IMR-90 (cell line): Measurements from ENCODE around the gene TSPYL4. TPM values are rescaled to one million over a fixed set of nuclear protein-coding genes. Genes with fewer than 3 reads are reported as not detected.

Experiments used
- ATAC-seq: fragments of 200-7000 bp; cut with Tn5 transposase; 2 replicates; pipeline ENCODE4 v1.9.1; 2020; ENCODE audit warnings: low read depth, mild to moderate bottlenecking, moderate library complexity
- BruUV-seq: library from RNA; stranded (reverse); fragments of 400-500 nt; replicated peaks from 2 replicates; lab custom pipeline; 2021; lab: Mats Ljungman, UMichigan
- CTCF ChIA-PET: fragments of 300-600 bp; formaldehyde crosslinking; extraction: SDS; loops from one replicate; lab custom pipeline; 2021; ENCODE audit warnings: antibody characterized with exemption; lab: Yijun Ruan, JAX
- POLR2A ChIA-PET: fragments of 300-600 bp; sonication (Branson Sonifier 250); formaldehyde crosslinking; loops from one replicate; lab custom pipeline; 2022; ENCODE audit warnings: antibody characterized with exemption; ENCODE audit not compliant: unreplicated experiment; lab: Charles Lee
- DNase-seq: peaks from one replicate; pipeline ENCODE4 v3.0.0; 2013
- H2AFZ ChIP-seq: replicated peaks from 2 replicates; pipeline ENCODE3; 2013; ENCODE audit warnings: low read length, mild to moderate bottlenecking; ENCODE audit not compliant: poor library complexity
- H2AK5ac ChIP-seq: 2 replicates; pipeline ENCODE4 v1.6.1; 2013; ENCODE audit warnings: low read depth, low read length, inconsistent platforms
- H2AK9ac ChIP-seq: replicated peaks from 2 replicates; pipeline ENCODE3; 2013; ENCODE audit warnings: mild to moderate bottlenecking, low read depth, low read length, moderate library complexity; ENCODE audit not compliant: poor library complexity
- H2BK120ac ChIP-seq: 2 replicates; pipeline ENCODE4 v1.6.1; 2013; ENCODE audit warnings: low read depth, low read length, inconsistent platforms
- H2BK15ac ChIP-seq: 3 replicates; pipeline ENCODE4 v1.6.1; 2013; ENCODE audit warnings: low read depth, low read length, inconsistent platforms
- H2BK20ac ChIP-seq: 2 replicates; pipeline ENCODE4 v1.6.1; 2013; ENCODE audit warnings: low read depth, mild to moderate bottlenecking, inconsistent platforms, low read length, moderate library complexity
- H2BK5ac ChIP-seq: 2 replicates; pipeline ENCODE4 v1.6.1; 2013; ENCODE audit warnings: mild to moderate bottlenecking, low read depth, low read length, inconsistent platforms; ENCODE audit not compliant: poor library complexity, severe bottlenecking
- H3K14ac ChIP-seq: replicated peaks from 2 replicates; pipeline ENCODE4 v1.6.1; 2013; ENCODE audit warnings: low read depth, low read length, inconsistent platforms
- H3K18ac ChIP-seq: 2 replicates; pipeline ENCODE4 v1.6.1; 2013; ENCODE audit warnings: low read depth, low read length, control low read depth
- H3K23ac ChIP-seq: 2 replicates; pipeline ENCODE4 v1.6.1; 2013; ENCODE audit warnings: low read depth, low read length, inconsistent platforms
- H3K27ac ChIP-seq: 2 replicates; pipeline ENCODE4 v1.5.1; 2013; ENCODE audit warnings: mild to moderate bottlenecking, control low read depth, low read length; ENCODE audit not compliant: insufficient read depth
- H3K27me3 ChIP-seq: 2 replicates; pipeline ENCODE4 v1.6.1; 2013; ENCODE audit warnings: low read length; ENCODE audit not compliant: control insufficient read depth, insufficient read depth
- H3K36me3 ChIP-seq: 2 replicates; pipeline ENCODE4 v1.6.1; 2013; ENCODE audit warnings: low read length, mixed read lengths; ENCODE audit not compliant: control insufficient read depth, insufficient read depth
- H3K4ac ChIP-seq: 2 replicates; pipeline ENCODE4 v1.6.1; 2013; ENCODE audit warnings: low read depth, low read length, inconsistent platforms
- H3K4me1 ChIP-seq: 2 replicates; pipeline ENCODE4 v1.6.1; 2013; ENCODE audit warnings: low read length, mixed read lengths; ENCODE audit not compliant: control insufficient read depth, insufficient read depth
- H3K4me2 ChIP-seq: 2 replicates; pipeline ENCODE4 v1.6.1; 2013; ENCODE audit warnings: low read depth, mild to moderate bottlenecking, control low read depth, low read length, moderate library complexity
- H3K4me3 ChIP-seq: 2 replicates; pipeline ENCODE4 v1.5.1; 2013; ENCODE audit warnings: low read depth, mild to moderate bottlenecking, control low read depth, low read length, moderate library complexity; ENCODE audit not compliant: insufficient read depth
- H3K56ac ChIP-seq: 2 replicates; pipeline ENCODE4 v1.6.1; 2013; ENCODE audit warnings: low read length, inconsistent platforms; ENCODE audit not compliant: insufficient read depth; ENCODE audit errors: extremely low read depth
- H3K79me1 ChIP-seq, 2 experiments: 2 replicates each; pipeline ENCODE4 v1.6.1; 2013; ENCODE audit warnings: low read length in 2 of 2, inconsistent platforms in 1 of 2, low read depth in 1 of 2
- H3K9ac ChIP-seq: 2 replicates; pipeline ENCODE4 v1.6.1; 2013; ENCODE audit warnings: low read depth, low read length, control low read depth
- H3K9me1 ChIP-seq: 2 replicates; pipeline ENCODE4 v1.6.1; 2013; ENCODE audit warnings: low read length, inconsistent platforms; ENCODE audit not compliant: insufficient read depth
- H3K9me3 ChIP-seq: 2 replicates; pipeline ENCODE4 v1.6.1; 2013; ENCODE audit warnings: low read length; ENCODE audit not compliant: control insufficient read depth, insufficient read depth
- H4K20me1 ChIP-seq: 2 replicates; pipeline ENCODE4 v1.6.1; 2013; ENCODE audit warnings: low read length, inconsistent platforms; ENCODE audit not compliant: insufficient read depth
- H4K5ac ChIP-seq: 2 replicates; pipeline ENCODE4 v1.6.1; 2013; ENCODE audit warnings: mild to moderate bottlenecking, low read depth, low read length, control low read depth
- H4K8ac ChIP-seq, 2 experiments: 2 replicates each; pipeline ENCODE4 v1.6.1; 2013; ENCODE audit warnings: low read depth in 2 of 2, low read length in 2 of 2, control low read depth in 1 of 2, inconsistent platforms in 1 of 2
- H4K91ac ChIP-seq: 2 replicates; pipeline ENCODE4 v1.6.1; 2013; ENCODE audit warnings: low read depth, low read length, inconsistent platforms; ENCODE audit not compliant: insufficient read depth
- CEBPB ChIP-seq: IDR thresholded peaks from 2 replicates; pipeline ENCODE4 v1.6.1; 2012; ENCODE audit warnings: low read depth, low read length, improper control_type of control experiment
- FOS ChIP-seq: fragments of 150-350 bp; IDR thresholded peaks from 2 replicates; pipeline ENCODE4 v1.6.1; 2016; ENCODE audit warnings: low read depth, low read length
- MAFK ChIP-seq: IDR thresholded peaks from 2 replicates; pipeline ENCODE4 v1.6.1; 2012; ENCODE audit warnings: low read depth, low read length, improper control_type of control experiment
- WGBS, 2 experiments: methylation state at CpG; one replicate each; pipeline versions ENCODE4 v1.1.5 to v1.1.7; 2013; ENCODE audit warnings: missing lambda C conversion rate in 2 of 2; ENCODE audit not compliant: insufficient read length in 1 of 2; ENCODE audit errors: extremely low coverage in 2 of 2; 5-methylcytosine and 5-hydroxymethylcytosine counted together
- dilution Hi-C: fragments of 300-500 bp; cut with HindIII; formaldehyde crosslinking; loops from one replicate; pipeline ENCODE4 v1.14.3; 2018; ENCODE audit warnings: low sequenced_read_pairs; ENCODE audit not compliant: unreplicated experiment
- in situ Hi-C: fragments of 300-500 bp; cut with MboI; formaldehyde crosslinking; loops from 3 replicates; pipeline ENCODE4 v1.14.3; 2019; ENCODE audit warnings: low sequenced_read_pairs, inconsistent platforms, mixed read lengths
- intact Hi-C: fragments of 100-400 bp; cut with micrococcal nuclease; formaldehyde crosslinking; loops from 2 replicates; pipeline ENCODE4 v1.10.0; 2022
- polyA plus RNA-seq, 3 experiments: library from polyadenylated mRNA; depleted of rRNA; stranded (reverse); fragments of >200 nt; gene quantifications; 2 replicates each; pipeline ENCODE4 v1.2.3, GENCODE V29; 2012; ENCODE audit warnings: low replicate concordance in 1 of 3
- total RNA-seq: library from RNA; depleted of rRNA; stranded (reverse); fragments of >200 nt; gene quantifications from 2 replicates; pipeline ENCODE4 v1.2.3, GENCODE V29; 2012
- TF ChIP-seq, protein P1 (sequence below): conservative IDR thresholded peaks from 2 replicates; pipeline ENCODE4 v1.5.1; 2012; ENCODE audit warnings: mild to moderate bottlenecking, low read depth, low read length, improper control_type of control experiment

TSPYL4 gene
- total and polyA plus RNA-seq, 2 of the 4 experiments (the other 2 are of a cell fraction), result 22.0 to 29.9 TPM

DNA sequence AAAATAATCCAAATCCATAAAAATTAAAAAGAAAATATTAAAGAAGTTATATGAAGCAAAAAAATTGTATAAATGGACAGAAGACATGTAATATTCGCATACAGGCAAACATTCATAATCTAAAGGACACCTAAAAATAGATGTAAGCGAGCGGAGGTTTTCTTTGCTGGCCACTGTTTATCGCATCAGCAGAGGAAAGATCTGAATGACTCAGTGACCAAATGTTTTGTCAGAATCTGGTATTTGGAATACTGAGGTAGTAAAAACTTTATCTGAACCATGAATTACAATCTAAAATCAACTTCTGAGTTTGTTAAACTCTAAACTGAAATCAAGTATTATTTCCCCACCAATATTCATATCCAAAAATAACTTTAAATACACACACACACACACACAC lies 7.8 kb downstream of the TSPYL4 start:
- no peak overlapping the region for H3K23ac ChIP-seq

More for the DNA sequence above, 7.8 kb downstream of the TSPYL4 start:
- Histone ChIP-seq H3K4me3 (no peak overlapping the region), H2BK120ac (no peak overlapping the region), H3K14ac (no peak overlapping the region), H3K9me1 (peaks cover 8% of the 10 kb centered on the region; the same call in 1 of the 2 replicates), H3K27me3 (no peaks in the 10 kb centered on the region), H3K4ac (no peak overlapping the region), H3K79me1 (peaks cover 3 to 25% of the 10 kb centered on the region in 2 experiments), H2AFZ (no peak overlapping the region), H3K27ac (no peak overlapping the region), H2BK20ac (no peak overlapping the region), H2AK9ac (no peak overlapping the region), H3K4me1 (peaks cover 9% of the 10 kb centered on the region), H3K56ac (no peak overlapping the region), H4K20me1 (no peaks in the 10 kb centered on the region), H4K8ac (no peak overlapping the region), H3K9ac (no peak overlapping the region), H3K4me2 (no peak overlapping the region), H2BK15ac (no peak overlapping the region), H4K5ac (no peak overlapping the region), H3K9me3 (no peaks in the 10 kb centered on the region), H3K18ac (no peak overlapping the region), H4K91ac (no peak overlapping the region), H2AK5ac (no peak overlapping the region), H3K36me3 (0 out of 2 replicates have a peak, but pooled peaks cover 3% of the 10 kb centered on the region), H2BK5ac (peak overlapping the region; percentile 87)
- in situ Hi-C loops (no loop called here), dilution Hi-C loops (no loop called here), intact Hi-C loops (no loop called here)
- no CpG with 5 or more reads among the region's 4 CpGs for WGBS, 2 experiments
- BruUV-seq, result no TSS peak
- TF ChIP-seq CEBPB (0 out of 2 replicates have a peak, but pooled peaks have one; percentile 8), MAFK (0 out of 2 replicates have a peak, but pooled peaks have one; percentile 4), FOS (peak; percentile 65)
- TF ChIP-seq, protein P1, sequence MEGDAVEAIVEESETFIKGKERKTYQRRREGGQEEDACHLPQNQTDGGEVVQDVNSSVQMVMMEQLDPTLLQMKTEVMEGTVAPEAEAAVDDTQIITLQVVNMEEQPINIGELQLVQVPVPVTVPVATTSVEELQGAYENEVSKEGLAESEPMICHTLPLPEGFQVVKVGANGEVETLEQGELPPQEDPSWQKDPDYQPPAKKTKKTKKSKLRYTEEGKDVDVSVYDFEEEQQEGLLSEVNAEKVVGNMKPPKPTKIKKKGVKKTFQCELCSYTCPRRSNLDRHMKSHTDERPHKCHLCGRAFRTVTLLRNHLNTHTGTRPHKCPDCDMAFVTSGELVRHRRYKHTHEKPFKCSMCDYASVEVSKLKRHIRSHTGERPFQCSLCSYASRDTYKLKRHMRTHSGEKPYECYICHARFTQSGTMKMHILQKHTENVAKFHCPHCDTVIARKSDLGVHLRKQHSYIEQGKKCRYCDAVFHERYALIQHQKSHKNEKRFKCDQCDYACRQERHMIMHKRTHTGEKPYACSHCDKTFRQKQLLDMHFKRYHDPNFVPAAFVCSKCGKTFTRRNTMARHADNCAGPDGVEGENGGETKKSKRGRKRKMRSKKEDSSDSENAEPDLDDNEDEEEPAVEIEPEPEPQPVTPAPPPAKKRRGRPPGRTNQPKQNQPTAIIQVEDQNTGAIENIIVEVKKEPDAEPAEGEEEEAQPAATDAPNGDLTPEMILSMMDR, result no peak
- POLR2A ChIA-PET, result no interaction called here
- peak; percentile 87 for DNase-seq
- peak; percentile 84 for ATAC-seq
- CTCF ChIA-PET, result interaction anchor here (1.2 to 1.5 kb wide), 3 partner anchors 12 to 29 kb away, joined by 3 to 4 read pairs (median 3); no protein-coding TSS in a partner anchor
